ENCODE data around the gene C19orf73. TPM values are rescaled to one million over a fixed set of nuclear protein-coding genes. Genes with fewer than 3 reads are reported as not detected.

The C19orf73 gene
- total and polyA plus RNA-seq, 9 of the 15 experiments (the other 6 are each of a cell fraction or from before 2014, with no cell fraction given): 0.08 to 7.4 (median 1.4) TPM

DNA sequence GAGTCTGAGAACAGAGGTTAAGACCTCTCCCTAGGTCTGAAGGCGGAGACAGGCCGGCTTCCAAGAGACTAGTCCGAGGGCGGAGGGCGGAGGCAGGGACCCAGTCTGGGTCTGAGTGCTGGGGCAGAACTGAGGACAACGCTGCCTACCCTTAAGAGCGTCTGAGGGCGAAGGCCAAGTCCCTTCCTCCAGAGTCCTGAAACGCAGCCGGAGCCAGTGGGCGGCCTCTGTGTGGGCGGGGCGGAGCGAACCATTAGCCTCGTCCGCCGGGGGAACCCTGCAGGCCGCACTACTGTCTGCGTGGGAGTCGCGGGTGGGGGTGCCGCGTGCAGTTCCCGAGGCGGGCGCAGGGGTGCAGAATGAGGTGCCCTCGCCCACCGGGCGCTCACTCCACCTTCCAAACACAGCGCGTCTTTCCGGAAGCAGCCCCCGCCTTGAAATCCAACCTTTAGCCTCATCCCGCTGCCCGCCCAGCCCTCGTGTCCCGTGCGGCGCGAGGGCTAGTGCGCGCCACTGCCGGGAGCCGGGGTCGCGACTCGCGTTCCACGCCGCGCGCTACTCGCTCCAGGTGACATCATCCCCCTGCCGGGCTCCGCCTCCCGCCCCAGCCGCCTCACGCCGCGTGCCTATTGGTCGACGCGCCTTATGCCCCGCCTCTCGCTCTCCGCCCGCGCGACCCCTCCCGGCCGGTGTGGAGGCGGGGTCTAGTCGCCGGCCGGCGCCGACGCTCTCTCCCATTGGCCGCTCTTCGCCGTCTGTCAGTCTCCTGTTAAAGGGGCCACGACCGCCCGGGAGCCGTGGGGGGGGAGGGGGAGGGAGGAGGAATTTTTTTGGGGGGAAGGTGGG lies at the start of gene C19orf73 (continued):
- peak; percentile 84; the same call in 1 of the 2 replicates for TF ChIP-seq ATF6 (CRISPR knock-in tag; IDR thresholded peaks at IDR 0.05)
- TF ChIP-seq ZNF57 (CRISPR knock-in tag; IDR thresholded peaks at IDR 0.05): no peak
- TF ChIP-seq MEF2A (IDR thresholded peaks at IDR 0.05; ENCODE audit: control insufficient read depth, low read depth, low read length): no peak
- TF ChIP-seq SMARCA5 (IDR thresholded peaks at IDR 0.05): no peak
- TF ChIP-seq SMARCE1 (IDR thresholded peaks at IDR 0.05): peak; percentile 55; the same call in 1 of the 2 replicates
- TF ChIP-seq ARID1B (IDR thresholded peaks at IDR 0.05): peak; percentile 50
- TF ChIP-seq ETV5 (CRISPR knock-in tag; IDR thresholded peaks at IDR 0.05; ENCODE audit: low read depth): peak; percentile 88
- no peak for TF ChIP-seq SIRT6 (IDR thresholded peaks at IDR 0.05; ENCODE audit: low read depth, low read length)
- peak; percentile 94; the same call in 1 of the 2 replicates for TF ChIP-seq PREB (CRISPR knock-in tag; IDR thresholded peaks at IDR 0.05)
- TF ChIP-seq, protein P1, sequence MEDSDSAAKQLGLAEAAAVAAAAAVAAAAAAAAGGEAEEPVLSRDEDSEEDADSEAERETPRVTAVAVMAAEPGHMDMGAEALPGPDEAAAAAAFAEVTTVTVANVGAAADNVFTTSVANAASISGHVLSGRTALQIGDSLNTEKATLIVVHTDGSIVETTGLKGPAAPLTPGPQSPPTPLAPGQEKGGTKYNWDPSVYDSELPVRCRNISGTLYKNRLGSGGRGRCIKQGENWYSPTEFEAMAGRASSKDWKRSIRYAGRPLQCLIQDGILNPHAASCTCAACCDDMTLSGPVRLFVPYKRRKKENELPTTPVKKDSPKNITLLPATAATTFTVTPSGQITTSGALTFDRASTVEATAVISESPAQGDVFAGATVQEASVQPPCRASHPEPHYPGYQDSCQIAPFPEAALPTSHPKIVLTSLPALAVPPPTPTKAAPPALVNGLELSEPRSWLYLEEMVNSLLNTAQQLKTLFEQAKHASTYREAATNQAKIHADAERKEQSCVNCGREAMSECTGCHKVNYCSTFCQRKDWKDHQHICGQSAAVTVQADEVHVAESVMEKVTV (CRISPR knock-in tag; IDR thresholded peaks at IDR 0.05): no peak
- TF ChIP-seq, protein P2, sequence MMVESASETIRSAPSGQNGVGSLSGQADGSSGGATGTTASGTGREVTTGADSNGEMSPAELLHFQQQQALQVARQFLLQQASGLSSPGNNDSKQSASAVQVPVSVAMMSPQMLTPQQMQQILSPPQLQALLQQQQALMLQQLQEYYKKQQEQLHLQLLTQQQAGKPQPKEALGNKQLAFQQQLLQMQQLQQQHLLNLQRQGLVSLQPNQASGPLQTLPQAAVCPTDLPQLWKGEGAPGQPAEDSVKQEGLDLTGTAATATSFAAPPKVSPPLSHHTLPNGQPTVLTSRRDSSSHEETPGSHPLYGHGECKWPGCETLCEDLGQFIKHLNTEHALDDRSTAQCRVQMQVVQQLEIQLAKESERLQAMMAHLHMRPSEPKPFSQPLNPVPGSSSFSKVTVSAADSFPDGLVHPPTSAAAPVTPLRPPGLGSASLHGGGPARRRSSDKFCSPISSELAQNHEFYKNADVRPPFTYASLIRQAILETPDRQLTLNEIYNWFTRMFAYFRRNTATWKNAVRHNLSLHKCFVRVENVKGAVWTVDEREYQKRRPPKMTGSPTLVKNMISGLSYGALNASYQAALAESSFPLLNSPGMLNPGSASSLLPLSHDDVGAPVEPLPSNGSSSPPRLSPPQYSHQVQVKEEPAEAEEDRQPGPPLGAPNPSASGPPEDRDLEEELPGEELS (CRISPR knock-in tag; IDR thresholded peaks at IDR 0.05; ENCODE audit: borderline replicate concordance): no peak
- TF ChIP-seq BCOR (IDR thresholded peaks at IDR 0.05): peak; percentile 47; the same call in 1 of the 2 replicates
- TF ChIP-seq CREB3L1 (IDR thresholded peaks at IDR 0.05; ENCODE audit: borderline replicate concordance, low read depth): peak; percentile 78
- TF ChIP-seq, protein P3, sequence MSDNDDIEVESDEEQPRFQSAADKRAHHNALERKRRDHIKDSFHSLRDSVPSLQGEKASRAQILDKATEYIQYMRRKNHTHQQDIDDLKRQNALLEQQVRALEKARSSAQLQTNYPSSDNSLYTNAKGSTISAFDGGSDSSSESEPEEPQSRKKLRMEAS (CRISPR knock-in tag; IDR thresholded peaks at IDR 0.05): peak; percentile 95
- no peak for TF ChIP-seq SOX6 (IDR thresholded peaks at IDR 0.05)

All from K562 (cell line).